CD14-positive monocyte (primary cell): ENCODE measurements around the gene MLH1. TPM values are rescaled to one million over a fixed set of nuclear protein-coding genes. Genes with fewer than 3 reads are reported as not detected.

ENCODE experiments used
- DNase-seq, 3 donors: peaks; one replicate each; pipeline ENCODE4 v3.0.0-alpha.2; 2011 to 2022
- H2AFZ ChIP-seq: 2 replicates; pipeline ENCODE4 v1.6.0; 2012; ENCODE audit warnings: mild to moderate bottlenecking, low read depth, low read length, inconsistent platforms; ENCODE audit not compliant: insufficient read depth, poor library complexity, severe bottlenecking
- H3K27ac ChIP-seq, 2 donors: 1 replicate in 1 of 2; 2 replicates in 1 of 2; pipeline ENCODE4 v1.5.1; 2012 to 2013; ENCODE audit warnings: low read length in 2 of 2, control low read depth in 1 of 2, inconsistent platforms in 1 of 2, low read depth in 1 of 2, mild to moderate bottlenecking in 1 of 2
- H3K27me3 ChIP-seq, 2 donors: one replicate each; pipeline versions ENCODE4 v1.6.0 to v1.6.1; 2011 to 2013; ENCODE audit warnings: low read length in 2 of 2; ENCODE audit not compliant: control insufficient read depth in 2 of 2, insufficient read depth in 2 of 2
- H3K36me3 ChIP-seq, 2 donors: replicated peaks in 1 of 2; 1 replicate in 1 of 2; 2 replicates in 1 of 2; pipeline versions ENCODE4 v1.5.1 to v1.6.1; 2012 to 2013; ENCODE audit warnings: low read length in 2 of 2, control low read depth in 1 of 2, inconsistent platforms in 1 of 2, mild to moderate bottlenecking in 1 of 2; ENCODE audit not compliant: insufficient read depth in 2 of 2, control insufficient read depth in 1 of 2
- H3K4me1 ChIP-seq, 2 donors: 1 replicate in 1 of 2; 2 replicates in 1 of 2; pipeline versions ENCODE4 v1.5.1 to v1.6.1; 2012 to 2013; ENCODE audit warnings: low read length in 2 of 2, control low read depth in 1 of 2, inconsistent platforms in 1 of 2, mild to moderate bottlenecking in 1 of 2, moderate library complexity in 1 of 2; ENCODE audit not compliant: insufficient read depth in 2 of 2, control insufficient read depth in 1 of 2
- H3K4me2 ChIP-seq: replicated peaks from 2 replicates; pipeline ENCODE3; 2012; ENCODE audit warnings: low read length, moderate library complexity, mild to moderate bottlenecking; ENCODE audit not compliant: poor library complexity, severe bottlenecking; ENCODE audit errors: extremely low read depth
- H3K4me3 ChIP-seq, 3 experiments: fragments of 200-600 bp in 1 of 3; sonication (generic) in 1 of 3; replicated peaks in 1 of 3; 1 replicate in 2 of 3; 2 replicates in 1 of 3; pipeline ENCODE4 v1.5.1; 2011 to 2013; ENCODE audit warnings: low read length in 3 of 3, mild to moderate bottlenecking in 3 of 3, control low read depth in 2 of 3, low read depth in 2 of 3, inconsistent platforms in 1 of 3, moderate library complexity in 1 of 3
- H3K79me2 ChIP-seq: 2 replicates; pipeline ENCODE4 v1.6.0; 2012; ENCODE audit warnings: mild to moderate bottlenecking, control low read depth, inconsistent platforms, low read length, moderate library complexity; ENCODE audit not compliant: insufficient read depth
- H3K9ac ChIP-seq: 2 replicates; pipeline ENCODE4 v1.6.0; 2017; ENCODE audit warnings: low read length, mild to moderate bottlenecking; ENCODE audit not compliant: insufficient read depth, poor library complexity, severe bottlenecking
- H3K9me3 ChIP-seq, 2 donors: replicated peaks in 1 of 2; 1 replicate in 1 of 2; 2 replicates in 1 of 2; pipeline versions ENCODE4 v1.5.1 to v1.6.1; 2012 to 2013; ENCODE audit warnings: low read length in 2 of 2, control low read depth in 1 of 2; ENCODE audit not compliant: control insufficient read depth in 1 of 2, insufficient read depth in 1 of 2
- H4K20me1 ChIP-seq: 2 replicates; pipeline ENCODE4 v1.6.0; 2012; ENCODE audit warnings: mild to moderate bottlenecking, low read length, control low read depth, moderate library complexity; ENCODE audit not compliant: insufficient read depth
- H3K27ac Mint-ChIP-seq, 7 donors: one replicate each; pipeline ENCODE4 v1.8.0; 2020; ENCODE audit warnings: mild to moderate bottlenecking in 7 of 7, mixed read lengths in 7 of 7, moderate library complexity in 6 of 7, inconsistent platforms in 2 of 7
- H3K27me3 Mint-ChIP-seq, 3 donors: one replicate each; pipeline ENCODE4 v1.8.0; 2021 to 2022; ENCODE audit warnings: low read depth in 3 of 3, mild to moderate bottlenecking in 3 of 3, mixed read lengths in 3 of 3, moderate library complexity in 3 of 3, inconsistent platforms in 1 of 3
- H3K36me3 Mint-ChIP-seq, 2 donors: one replicate each; pipeline ENCODE4 v1.8.0; 2020; ENCODE audit warnings: mixed read lengths in 2 of 2, inconsistent platforms in 1 of 2, mild to moderate bottlenecking in 1 of 2
- H3K4me1 Mint-ChIP-seq: one replicate; pipeline ENCODE4 v1.8.0; 2020; ENCODE audit warnings: mild to moderate bottlenecking, mixed read lengths
- H3K4me3 Mint-ChIP-seq, 2 donors: one replicate each; pipeline ENCODE4 v1.8.0; 2020; ENCODE audit warnings: mild to moderate bottlenecking in 2 of 2, mixed read lengths in 2 of 2, moderate library complexity in 1 of 2
- H3K9me3 Mint-ChIP-seq, 7 donors: one replicate each; pipeline ENCODE4 v1.8.0; 2020 to 2022; ENCODE audit warnings: mixed read lengths in 7 of 7, mild to moderate bottlenecking in 6 of 7, moderate library complexity in 6 of 7, inconsistent platforms in 2 of 7
- WGBS: methylation state at CpG from one replicate; pipeline ENCODE4 v1.1.5; 2013; ENCODE audit warnings: missing lambda C conversion rate; ENCODE audit not compliant: insufficient coverage; 5-methylcytosine and 5-hydroxymethylcytosine counted together
- intact Hi-C, 2 donors: fragments of 100-400 bp; cut with micrococcal nuclease; formaldehyde crosslinking; loops; one replicate each; pipeline versions ENCODE4 v1.15.0 to v1.15.1; 2023
- polyA plus RNA-seq, 3 donors: library from polyadenylated mRNA; depleted of rRNA in 1 of 3; unstranded in 2 of 3; stranded (reverse) in 1 of 3; fragments of 300-500 nt in 2 of 3; fragments of >200 nt in 1 of 3; fragmentation: Illumina TruSeq in 2 of 3; gene quantifications; 1 replicate in 2 of 3; 2 replicates in 1 of 3; pipeline ENCODE4 v1.2.3, GENCODE V29; 2012 to 2021
- TF ChIP-seq, protein P1 (sequence below): fragments of 200-600 bp; IDR thresholded peaks from one replicate; pipeline ENCODE4 v1.8.0; 2022; ENCODE audit warnings: antibody characterized with exemption, mild to moderate bottlenecking

The MLH1 gene
- polyA plus RNA-seq, 3 donors, result 13.7 to 19.7 (median 18.5) TPM

DNA sequence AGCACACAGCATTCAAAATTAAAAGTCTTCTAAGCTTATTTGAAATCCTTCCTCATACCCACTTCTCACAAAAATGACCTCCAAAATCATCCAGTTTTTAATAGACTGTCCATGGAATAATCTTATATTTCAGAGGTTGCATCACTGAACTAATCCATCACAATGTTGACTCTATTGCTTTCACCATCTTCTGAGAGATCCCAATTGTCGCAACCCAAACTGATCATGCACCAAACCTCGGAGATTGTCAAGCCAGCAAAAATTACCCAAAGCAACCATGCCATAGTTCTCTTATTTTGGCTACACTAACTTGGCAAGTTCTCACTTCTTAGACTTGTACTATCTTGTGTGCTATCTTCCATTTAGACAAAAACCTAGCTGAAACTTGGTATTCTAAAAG is 105.6 kb downstream of the MLH1 start:
- Histone ChIP-seq H3K79me2 (no peaks in the 10 kb centered on the region), H3K27me3 (no peaks in the 10 kb centered on the region), H3K4me3 (no peak overlapping the region), H3K4me1 (peaks cover 3 to 6% of the 10 kb centered on the region in 2 donors), H3K9ac (no peak overlapping the region), H3K4me2 (no peak overlapping the region), H2AFZ (no peak overlapping the region), H3K27ac (no peak overlapping the region), H4K20me1 (no peaks in the 10 kb centered on the region), H3K36me3 (peaks cover 11 to 25% of the 10 kb centered on the region in 2 donors), H3K9me3 (no peaks in the 10 kb centered on the region)
- intact Hi-C loops, result no loop called here
- Mint-ChIP-seq H3K36me3 (peaks cover 17 to 35% of the 10 kb centered on the region in 2 donors), H3K27me3 (no peaks in the 10 kb centered on the region), H3K4me1 (peaks cover 5% of the 10 kb centered on the region), H3K9me3 (no peaks in the 10 kb centered on the region), H3K4me3 (no peak overlapping the region), H3K27ac (no peak overlapping the region)
- 100% methylated on average over 2 of the region's 2 CpGs for WGBS
- DNase-seq, result no peak
- TF ChIP-seq, protein P1, sequence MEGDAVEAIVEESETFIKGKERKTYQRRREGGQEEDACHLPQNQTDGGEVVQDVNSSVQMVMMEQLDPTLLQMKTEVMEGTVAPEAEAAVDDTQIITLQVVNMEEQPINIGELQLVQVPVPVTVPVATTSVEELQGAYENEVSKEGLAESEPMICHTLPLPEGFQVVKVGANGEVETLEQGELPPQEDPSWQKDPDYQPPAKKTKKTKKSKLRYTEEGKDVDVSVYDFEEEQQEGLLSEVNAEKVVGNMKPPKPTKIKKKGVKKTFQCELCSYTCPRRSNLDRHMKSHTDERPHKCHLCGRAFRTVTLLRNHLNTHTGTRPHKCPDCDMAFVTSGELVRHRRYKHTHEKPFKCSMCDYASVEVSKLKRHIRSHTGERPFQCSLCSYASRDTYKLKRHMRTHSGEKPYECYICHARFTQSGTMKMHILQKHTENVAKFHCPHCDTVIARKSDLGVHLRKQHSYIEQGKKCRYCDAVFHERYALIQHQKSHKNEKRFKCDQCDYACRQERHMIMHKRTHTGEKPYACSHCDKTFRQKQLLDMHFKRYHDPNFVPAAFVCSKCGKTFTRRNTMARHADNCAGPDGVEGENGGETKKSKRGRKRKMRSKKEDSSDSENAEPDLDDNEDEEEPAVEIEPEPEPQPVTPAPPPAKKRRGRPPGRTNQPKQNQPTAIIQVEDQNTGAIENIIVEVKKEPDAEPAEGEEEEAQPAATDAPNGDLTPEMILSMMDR, result no peak

DNA sequence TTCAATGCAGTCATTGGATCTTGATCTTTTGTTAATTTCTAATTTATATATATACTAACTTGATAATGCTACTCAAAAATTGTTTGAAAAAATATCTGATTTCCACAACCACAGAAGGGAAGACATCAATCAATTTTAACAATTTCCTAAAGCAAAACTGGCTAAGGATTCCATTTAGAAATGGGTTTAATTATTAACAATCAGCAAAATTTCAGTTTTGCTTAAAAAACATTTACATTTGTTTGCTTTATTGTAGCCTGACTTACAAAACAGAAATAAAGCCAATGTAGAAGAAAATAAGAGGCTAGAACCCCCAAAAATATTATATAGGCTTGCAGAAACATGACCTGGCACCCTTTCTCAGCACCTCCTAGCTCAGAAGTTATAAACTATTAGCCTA is 106.2 kb downstream of the MLH1 start:
- Mint-ChIP-seq H3K4me1 (peaks cover 5% of the 10 kb centered on the region), H3K4me3 (no peak overlapping the region), H3K27me3 (no peaks in the 10 kb centered on the region), H3K36me3 (peaks cover 16 to 33% of the 10 kb centered on the region in 2 donors), H3K27ac (no peak overlapping the region), H3K9me3 (no peaks in the 10 kb centered on the region)
- Histone ChIP-seq H4K20me1 (no peaks in the 10 kb centered on the region), H3K4me1 (peaks cover 3 to 6% of the 10 kb centered on the region in 2 donors), H2AFZ (no peak overlapping the region), H3K4me2 (no peak overlapping the region), H3K27me3 (no peaks in the 10 kb centered on the region), H3K4me3 (no peak overlapping the region), H3K9ac (no peak overlapping the region), H3K79me2 (no peaks in the 10 kb centered on the region), H3K27ac (no peak overlapping the region), H3K9me3 (no peaks in the 10 kb centered on the region), H3K36me3 (peaks cover 11 to 19% of the 10 kb centered on the region in 2 donors)
- TF ChIP-seq, protein P1, result no peak
- no peak for DNase-seq
- intact Hi-C loops, result no loop called here
